Fibroblast of skin of scalp (primary cell): Measurements from ENCODE around the gene CASZ1.
A peak's percentile ranks its signal among the peaks of the same experiment; 100 is the strongest.

ENCODE experiments used
- DNase-seq: peaks from one replicate; pipeline ENCODE4 v3.0.0-alpha.2; 2013

Gene CASZ1

DNA sequence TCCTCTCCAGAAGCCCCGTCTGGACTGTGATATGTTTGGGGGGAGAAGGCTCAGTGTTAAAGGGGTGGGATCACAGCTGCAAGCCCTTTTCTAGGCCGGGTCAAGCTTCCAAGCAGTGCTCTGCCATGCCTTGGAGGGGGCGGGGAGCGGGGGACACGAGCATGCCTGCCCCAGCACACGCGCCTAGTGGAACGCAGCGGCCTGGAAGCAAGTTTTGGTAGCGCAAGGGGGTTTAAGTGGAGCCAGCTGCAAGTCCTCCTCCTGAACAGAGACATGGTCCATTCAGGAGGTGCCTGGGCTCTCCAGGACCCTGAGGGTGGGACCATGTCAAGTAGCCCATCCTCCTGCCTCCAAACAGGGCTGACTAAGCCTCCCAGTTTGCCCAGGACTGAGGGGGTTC, 112.2 kb downstream of the CASZ1 start:
- no peak for DNase-seq

DNA sequence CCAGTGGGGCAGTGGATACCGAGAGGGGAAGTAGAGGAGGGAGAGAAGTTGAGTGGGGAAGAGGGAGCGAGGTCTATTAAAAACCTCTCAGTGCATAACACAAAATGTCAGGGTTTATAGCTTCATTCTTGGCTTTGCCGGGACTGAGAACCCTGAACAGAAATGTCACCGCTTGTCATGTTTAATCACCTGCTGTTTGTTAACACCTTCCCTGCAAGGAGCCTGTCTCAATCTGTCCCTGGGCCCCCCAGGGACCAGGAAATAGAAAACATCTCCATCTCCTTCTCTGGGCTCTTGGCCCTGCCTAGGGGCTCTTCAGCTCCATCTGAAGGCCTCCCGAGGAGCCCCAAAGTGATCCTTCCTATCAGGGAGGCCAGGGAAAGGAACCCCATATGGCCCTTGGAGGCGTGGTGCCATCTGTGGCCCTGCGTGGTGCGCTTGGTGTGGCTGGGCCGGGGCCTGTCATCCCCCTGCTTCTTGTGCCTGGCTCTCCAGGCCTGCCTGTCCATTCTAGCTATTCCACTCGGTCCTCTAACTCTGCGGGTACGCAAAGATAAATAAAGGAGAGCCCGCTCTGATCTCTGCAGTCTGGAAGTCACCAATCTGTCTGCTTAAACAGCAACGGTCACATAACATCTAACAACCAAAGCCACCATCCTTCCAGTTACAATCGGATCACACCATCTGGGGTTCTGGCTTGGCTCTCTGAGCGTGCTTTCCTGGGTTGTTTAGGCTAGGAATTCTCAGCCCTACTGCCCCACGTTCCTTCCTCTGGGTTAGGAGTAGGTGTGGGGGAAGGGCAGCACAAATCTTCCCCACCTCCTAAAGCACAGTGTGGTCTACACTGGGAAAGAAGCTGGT, 113.8 kb downstream of the CASZ1 start:
- no peak for DNase-seq

DNA sequence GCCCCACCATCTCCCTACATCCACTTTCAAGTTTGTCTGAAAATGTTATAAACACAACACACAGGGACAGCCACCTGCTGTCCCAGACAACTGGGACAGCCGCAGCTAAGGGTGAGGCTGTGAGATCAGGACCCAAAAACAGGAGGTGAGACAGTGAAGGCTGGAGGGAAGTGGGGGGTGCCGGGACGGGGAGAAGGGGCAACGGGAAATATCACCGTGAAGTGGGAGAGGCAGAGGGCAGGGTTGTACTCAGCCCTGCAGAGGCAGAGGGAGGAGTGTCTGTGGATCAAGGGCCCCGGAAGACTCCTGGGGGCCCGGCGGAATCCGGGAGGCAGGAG, 114.4 kb downstream of the CASZ1 start:
- DNase-seq: no peak

DNA sequence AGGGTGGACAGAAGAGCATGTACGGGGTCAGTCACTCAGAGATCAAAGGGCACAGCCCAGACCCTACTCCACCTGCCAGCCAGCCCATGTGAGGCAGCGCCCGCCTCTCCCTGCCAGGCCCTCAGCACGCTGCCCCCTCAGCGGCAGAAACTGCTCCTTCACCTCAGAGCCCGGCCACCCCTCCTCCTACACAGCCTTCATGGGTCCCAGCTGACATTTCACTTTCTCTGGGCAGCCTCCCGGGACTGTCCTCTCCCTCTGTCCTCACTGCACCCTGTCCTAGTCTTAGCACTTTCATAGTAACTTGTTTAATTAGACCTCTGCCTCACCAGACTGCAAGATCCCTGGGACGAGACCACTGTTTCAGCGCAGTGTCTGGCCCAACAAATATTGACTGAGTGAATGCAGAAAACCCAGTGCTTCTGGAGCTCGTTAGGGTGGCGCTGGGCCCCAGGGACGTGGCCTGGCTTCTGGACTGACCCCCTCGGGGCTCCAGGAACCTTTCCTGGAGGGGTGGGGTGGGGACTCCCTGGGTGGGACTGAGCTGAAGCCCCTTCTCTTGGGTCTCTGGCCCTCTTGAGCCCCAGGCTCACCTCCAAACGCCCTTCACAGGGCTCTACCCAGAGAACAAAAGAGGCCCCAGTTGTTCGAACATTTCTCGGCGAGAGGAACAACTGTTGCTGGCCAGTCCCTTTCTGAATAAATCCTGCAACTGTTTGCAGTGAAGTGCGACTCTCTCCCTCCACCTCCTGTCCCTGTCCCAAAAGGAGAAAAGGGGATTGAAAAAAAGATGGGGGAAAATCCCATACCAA, 114.9 kb downstream of the CASZ1 start:
- no peak for DNase-seq

DNA sequence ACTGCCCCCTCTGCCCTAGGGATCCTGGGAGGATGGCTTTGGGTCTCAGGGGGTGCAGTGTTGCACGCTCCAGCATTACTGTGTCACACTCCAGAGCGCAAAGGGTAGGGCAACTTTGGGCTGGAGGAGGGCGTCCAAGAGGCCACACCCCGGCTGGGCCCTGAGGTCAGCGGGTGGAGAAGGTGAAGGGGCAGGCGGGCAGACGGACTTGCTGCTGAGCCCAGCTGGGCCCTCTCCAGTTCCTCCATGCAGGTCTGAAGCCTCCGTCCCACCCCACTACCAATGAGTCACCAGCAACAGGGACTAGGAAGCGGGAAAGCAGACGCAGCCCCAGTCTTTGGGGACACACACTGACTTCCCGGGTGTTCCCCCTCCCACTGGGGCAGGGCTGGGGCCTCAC, 116.0 kb downstream of the CASZ1 start:
- DNase-seq: no peak

DNA sequence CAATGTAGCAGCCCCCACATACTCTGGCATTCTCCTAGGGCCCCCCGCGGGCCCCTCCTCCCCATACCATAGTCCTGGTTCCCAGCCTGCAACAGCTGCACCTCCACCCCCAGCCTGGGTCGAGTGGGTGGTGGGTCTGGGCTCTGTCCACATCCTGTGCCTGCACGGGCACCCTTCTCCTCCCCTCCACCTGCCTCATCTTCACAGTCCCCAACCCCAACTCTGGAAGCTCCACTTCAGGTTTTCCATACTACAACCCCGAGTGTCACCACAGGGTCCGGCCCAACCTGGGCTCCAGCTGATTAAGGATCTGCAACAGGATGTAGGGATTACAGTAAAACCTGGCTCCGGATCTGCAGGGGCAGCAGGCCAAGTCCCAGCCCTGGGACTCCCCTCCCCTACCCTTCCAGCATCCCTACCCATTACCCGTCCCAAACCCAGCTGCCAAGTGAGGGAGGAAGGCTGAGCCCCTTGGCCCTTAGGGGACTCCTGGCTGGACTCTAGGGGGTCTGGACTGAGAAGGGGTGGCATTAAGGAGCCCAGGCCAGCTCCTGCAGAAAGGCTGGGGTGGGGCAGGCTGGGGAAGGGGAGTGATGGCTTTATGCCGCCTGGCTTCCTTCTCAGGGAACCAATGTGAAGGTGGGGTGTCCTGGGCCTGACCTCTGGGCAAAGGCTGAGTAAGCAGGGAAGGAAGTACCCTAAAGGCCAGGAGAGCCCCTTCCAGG, 116.8 kb downstream of the CASZ1 start:
- DNase-seq: peak; percentile 67

- DNase-seq: no peak
Measured at GRCh38 chr1:10678852-10679251, 117.6 kb downstream of the CASZ1 start.

DNA sequence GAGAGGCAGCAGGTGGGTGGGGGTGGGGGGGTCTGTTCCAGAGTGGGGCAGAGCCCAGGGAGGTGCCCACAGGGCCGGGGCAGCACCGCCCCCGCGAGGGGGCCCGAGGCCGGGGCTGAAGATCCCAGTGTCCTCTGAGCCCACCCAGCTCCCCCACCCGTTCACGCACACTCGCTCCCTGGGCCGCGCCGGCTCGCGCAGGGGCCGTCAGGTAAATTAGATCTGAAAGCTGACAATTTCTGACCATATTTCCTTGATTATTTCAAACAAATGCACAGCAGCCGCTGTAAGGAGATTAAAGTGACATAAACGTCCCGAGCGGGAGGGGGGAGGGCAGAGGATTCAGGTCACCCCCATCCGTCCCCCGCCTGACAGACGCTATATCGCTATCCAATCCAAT, 118.0 kb downstream of the CASZ1 start:
- DNase-seq: no peak

GRCh38 chr1:10677491-10678391, 118.7 kb downstream of the CASZ1 start:
- no peak for DNase-seq

- DNase-seq: no peak
Measured at GRCh38 chr1:10676963-10677362, 119.5 kb downstream of the CASZ1 start.

GRCh38 chr1:10675813-10676212, 120.6 kb downstream of the CASZ1 start:
- no peak for DNase-seq

DNA sequence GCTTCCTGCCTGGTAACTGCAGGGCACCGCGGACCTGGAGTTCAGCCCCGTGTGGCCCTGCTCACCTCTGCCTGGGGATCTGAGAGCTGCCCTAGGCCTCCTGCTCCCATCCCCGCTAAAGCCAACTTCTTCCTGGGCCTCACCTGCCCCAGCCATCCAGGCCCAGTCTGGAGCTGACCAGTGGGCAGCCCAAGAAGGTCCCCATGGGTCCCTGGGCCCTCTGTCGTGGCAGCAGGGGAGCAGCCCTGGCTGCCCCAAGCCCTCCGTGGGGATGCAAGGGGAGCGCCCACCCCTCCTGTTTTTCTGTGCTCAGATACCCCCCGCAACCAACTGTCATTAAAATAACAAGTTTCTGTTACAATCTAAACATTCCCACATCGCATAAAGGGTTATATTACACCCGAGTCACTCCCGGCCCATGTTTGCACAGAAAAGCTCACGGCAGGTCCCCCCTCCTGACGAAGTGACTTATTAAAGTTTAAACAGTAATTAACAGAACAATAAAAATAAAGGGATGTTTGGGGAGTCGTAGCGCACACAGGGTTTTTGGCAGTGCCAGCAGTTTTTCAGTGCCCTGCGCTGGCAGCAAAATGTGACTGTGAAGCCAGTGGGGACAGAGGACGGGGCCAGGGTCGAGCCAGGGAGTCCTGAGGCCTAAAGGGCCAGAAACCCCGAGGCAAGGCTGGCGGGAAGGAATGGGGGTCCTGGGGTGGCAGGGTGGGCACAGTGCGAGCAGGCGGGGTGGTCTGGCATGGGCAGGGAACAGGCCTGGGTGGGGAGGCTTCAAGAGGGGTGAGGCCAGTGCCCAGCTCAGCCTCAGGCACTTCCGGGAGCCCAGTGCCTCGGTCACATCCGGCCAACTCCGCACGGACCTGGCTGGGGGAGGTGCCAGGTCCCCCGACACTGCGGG, 121.5 kb downstream of the CASZ1 start:
- DNase-seq: no peak

DNA sequence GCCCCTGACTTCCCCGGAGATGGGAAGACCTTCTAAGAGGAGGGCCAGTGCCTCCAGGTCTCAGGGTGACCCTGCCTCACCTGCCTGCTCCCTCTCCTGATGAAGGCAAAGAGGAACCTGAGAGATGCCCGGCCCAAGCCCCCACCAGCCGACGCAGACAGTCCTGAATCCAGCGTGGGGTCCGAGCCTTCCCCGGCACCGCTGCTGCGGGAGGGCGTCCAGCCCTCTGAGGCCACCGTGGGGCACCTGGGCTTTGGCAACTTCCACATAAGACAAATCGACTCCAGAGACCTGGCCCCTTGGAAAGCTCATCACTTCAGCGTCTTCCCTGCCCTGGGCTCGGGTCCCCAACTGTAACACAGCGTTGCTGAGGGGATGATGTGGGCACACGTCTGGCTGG, 122.2 kb downstream of the CASZ1 start:
- no peak for DNase-seq

DNA sequence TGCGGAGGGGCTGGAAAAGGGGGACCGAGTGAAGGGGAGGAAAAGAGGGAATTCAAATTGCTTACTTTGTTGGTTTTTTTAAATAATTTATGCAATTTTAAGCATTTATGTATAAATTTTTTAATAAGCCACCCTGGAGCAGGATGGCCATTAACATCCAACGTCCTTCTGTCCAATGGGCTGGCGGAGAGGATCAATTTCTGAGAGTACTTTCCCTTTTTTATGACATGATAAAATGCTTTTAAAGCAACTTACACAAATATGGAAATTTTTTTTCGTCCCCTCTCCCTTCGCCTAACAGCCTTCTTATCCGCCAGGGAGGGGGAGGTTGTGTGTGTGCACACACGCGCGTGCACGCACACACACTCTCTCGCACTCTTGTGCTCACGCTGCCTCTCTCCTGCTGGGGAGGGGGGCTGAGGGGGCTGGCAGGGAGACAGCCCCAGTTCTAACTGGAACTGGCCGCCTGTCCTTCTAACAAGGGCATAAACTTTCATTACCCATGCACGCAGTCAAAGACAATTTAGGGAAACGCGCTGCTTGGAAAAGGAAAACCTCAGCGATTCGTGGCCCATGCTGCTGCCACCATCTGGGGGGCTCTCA, 123.2 kb downstream of the CASZ1 start:
- DNase-seq: no peak

DNA sequence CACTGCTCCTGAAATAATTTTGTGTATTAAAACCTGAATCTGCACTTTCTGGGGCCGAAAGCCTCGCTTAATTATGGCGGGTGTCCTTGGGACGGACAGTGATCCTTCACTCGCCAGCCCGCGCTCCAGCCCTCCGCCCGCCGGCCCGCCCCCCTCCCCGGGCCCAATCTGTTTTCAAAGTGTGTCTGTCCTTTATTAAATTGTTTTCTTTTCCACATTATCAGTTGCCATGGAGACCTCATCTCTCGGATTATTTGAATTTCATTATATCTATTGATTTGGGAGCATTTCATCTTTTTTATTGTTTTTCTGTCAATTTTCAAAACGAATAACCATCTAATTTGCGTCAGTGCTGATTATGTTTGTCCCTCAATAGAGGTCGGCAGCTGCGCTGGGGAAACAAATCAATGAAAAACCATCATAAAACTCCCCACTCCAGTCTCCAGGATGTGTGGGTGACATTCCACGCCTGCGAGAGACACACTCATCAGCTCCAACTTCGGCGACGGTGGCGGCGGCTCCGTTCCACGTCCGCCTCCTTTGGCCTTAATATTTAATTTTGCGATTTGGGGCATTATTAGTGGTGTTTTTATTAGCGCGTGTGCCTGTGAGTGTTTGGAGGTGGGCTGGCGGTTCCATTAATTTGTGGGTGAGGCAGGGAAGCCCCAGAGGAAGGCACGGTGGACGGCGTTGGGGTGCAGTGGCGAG, 123.9 kb downstream of the CASZ1 start:
- DNase-seq: no peak

DNA sequence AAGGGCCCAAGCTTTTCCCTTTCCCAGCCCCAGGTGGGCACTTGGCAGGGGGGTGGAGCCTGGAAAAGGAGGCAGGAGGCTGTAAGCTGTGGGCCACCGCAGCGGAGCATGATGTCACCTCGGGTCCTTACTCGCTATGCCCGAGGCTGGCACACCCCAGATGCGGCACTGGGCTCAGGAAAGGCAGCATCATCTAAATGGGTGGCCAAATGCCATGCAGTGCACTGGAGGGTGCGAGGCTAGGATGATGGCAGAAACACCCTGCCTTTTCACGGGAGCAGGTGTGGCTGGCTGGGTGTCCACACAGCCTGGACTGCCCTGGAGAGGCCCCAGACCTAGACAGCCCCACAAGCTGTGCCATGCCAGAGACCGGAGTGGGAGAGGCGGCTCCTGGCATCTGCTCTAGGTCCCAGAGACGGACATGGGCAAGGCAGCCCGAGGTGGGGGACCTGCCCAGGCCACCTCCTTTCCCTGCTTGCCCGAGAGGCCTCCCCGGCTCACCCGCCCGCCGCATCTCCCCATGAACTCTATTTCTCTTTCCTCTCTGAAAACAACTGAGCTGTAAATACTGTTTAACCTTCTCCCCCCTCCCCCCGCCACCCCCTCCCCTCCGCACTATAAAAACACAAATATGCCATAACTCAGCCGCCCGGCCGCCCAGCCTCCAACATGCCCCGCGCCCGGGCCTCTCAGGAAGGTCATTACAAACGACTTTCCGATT, 124.7 kb downstream of the CASZ1 start:
- DNase-seq: no peak

DNA sequence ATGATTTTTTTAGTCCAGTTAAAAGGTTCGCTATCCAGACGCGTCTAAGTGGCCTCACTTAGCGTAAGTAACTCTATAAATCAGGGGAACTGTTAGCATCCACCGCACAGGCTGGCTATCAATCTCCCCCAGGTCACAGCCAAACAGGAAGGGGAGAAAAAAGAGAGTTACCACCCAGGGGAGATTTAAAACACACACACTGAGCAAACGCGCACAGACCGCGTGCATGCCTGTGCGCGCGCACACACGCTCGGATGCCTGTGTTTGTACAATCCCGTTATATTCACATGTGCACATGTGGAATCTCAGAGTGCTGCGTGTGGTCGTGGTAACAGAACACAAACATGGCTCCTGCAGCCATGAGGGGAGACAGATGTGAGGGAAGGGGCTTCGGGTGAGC, 125.4 kb downstream of the CASZ1 start:
- DNase-seq: no peak

DNA sequence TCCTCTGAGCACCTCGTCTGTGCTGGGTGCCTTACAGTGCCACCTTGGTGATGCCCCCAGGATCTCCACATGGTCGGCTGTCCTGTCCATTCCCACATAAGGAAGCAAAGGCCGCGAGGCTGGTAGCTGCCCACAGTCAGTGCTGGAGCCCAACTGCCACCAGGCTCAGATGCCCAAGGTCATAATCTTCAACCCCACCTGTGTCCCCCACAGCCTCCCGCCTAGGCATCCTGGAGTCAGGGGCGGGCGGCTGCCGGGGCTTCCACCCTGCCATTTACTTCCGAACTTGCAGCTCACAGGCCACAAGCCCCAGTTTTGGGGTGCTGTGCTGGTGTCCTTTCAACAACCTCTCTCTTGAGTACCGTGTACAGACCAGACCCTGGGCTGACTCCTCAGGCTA, 126.3 kb downstream of the CASZ1 start:
- no peak for DNase-seq

DNA sequence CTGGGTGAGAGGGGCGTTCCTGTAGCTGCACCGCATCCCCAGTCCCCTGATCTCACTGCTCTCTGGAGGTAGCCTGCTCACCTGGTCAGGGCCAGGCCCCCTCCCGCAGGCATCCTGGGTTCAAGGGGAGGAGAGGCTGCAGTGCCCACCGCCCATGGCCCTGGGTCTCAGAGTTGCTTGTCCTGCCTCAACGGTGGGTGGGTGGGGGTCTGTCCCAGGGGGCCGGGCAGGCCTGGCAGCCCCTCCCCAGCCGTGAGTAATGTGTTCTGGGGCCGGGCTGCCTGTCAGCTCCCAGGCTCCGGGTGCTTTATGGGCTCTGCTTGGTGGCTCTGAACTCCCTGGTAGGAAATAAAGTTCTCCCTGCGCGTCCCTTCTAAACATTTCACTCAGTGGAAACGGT, 126.9 kb downstream of the CASZ1 start:
- DNase-seq: no peak
